ENCODE measurements around the gene DVL2. TPM values are rescaled to one million over a fixed set of nuclear protein-coding genes. Genes with fewer than 3 reads are reported as not detected.
"Not testable (repeated sequence)": the region's sequence is repeated elsewhere in the genome, so short reads cannot be mapped to it uniquely, and the experiment has no call there.

Gene DVL2
- total and polyA plus RNA-seq, 8 donors: 9.6 to 26.9 (median 16.0) TPM

GRCh38 chr17:7184091-7184488, 50.2 kb downstream of the DVL2 start:
- Histone ChIP-seq H3K27me3 (no peaks in the 10 kb centered on the region), H3K9me3 (no peaks in the 10 kb centered on the region), H3K4me3 (no peak overlapping the region), H3K27ac (peak overlapping the region in 1 of 4 donors; percentile 27), H3K4me1 (no peaks in the 10 kb centered on the region), H3K36me3 (no peaks in the 10 kb centered on the region)
- FAIRE-seq: no peak
- peak; percentile 73 to 91 (median 89) for ATAC-seq
- WGBS, 2 donors: 25 to 33% methylated on average over 14 of the region's 14 CpGs
- DNase-seq: peak; percentile 65 to 87 (median 76)
- intact Hi-C loops (cut with DNase I): no loop called here
- TF ChIP-seq CTCF (IDR thresholded peaks at IDR 0.05): no peak

- Histone ChIP-seq H3K27me3 (no peaks in the 10 kb centered on the region), H3K4me3 (no peak overlapping the region), H3K27ac (no peak overlapping the region), H3K4me1 (no peaks in the 10 kb centered on the region), H3K9me3 (no peaks in the 10 kb centered on the region), H3K36me3 (no peaks in the 10 kb centered on the region)
- no peak for TF ChIP-seq CTCF (IDR thresholded peaks at IDR 0.05)
- intact Hi-C loops (cut with DNase I): no loop called here
- peak; percentile 13 to 34 (median 28) for ATAC-seq
- WGBS, 2 donors: 77 to 78% methylated on average over 7 of the region's 7 CpGs
- no peak for DNase-seq
- no peak for FAIRE-seq
Measured at GRCh38 chr17:7183433-7184090, 50.8 kb downstream of the DVL2 start.

- H3K9me3 ChIP-seq; H3K36me3 ChIP-seq; ATAC-seq; H3K27ac ChIP-seq; DNase-seq; H3K27me3 ChIP-seq; FAIRE-seq; H3K4me3 ChIP-seq; intact Hi-C loops (cut with DNase I); H3K4me1 ChIP-seq: not testable (repeated sequence)
- WGBS, 2 donors: 85 to 93% methylated on average over 2 of the region's 2 CpGs
Measured at GRCh38 chr17:7182101-7182500, 52.2 kb downstream of the DVL2 start.

GRCh38 chr17:7179317-7180254, 54.7 kb downstream of the DVL2 start, which contains the start of gene ASGR1:
Gene ASGR1 (minus strand): TSS chr17:7179370. CDS start chr17:7178563, 807 bp downstream.
- H3K9me3 ChIP-seq: no peaks in the 10 kb centered on the region
- no peak within 1 kb of the TSS for H3K27ac ChIP-seq
- H3K27me3 ChIP-seq: no peaks in the 10 kb centered on the region
- no peaks in the 10 kb centered on the region for H3K36me3 ChIP-seq
- DNase-seq: peak in 2 of 6 donors; percentile 21 to 41
- 43 to 53% methylated on average over 20 of the region's 20 CpGs for WGBS, 2 donors
- no peak for TF ChIP-seq CTCF (IDR thresholded peaks at IDR 0.05)
- intact Hi-C loops (cut with DNase I): loop anchor here in 1 of 3 donors (10.0 kb wide), 1 partner anchor 125 kb away; no protein-coding TSS in a partner anchor
- peak within 1 kb of the TSS in 1 of 4 donors; percentile 30 for H3K4me3 ChIP-seq
- no peak for ATAC-seq
- FAIRE-seq: no peak
- H3K4me1 ChIP-seq: peaks cover 0 to 5% (median 0%) of the 10 kb centered on the region in 3 donors

GRCh38 chr17:7178973-7179316, 55.4 kb downstream of the DVL2 start:
- intact Hi-C loops (cut with DNase I): loop anchor here in 1 of 3 donors (10.0 kb wide), 1 partner anchor 124 kb away; no protein-coding TSS in a partner anchor
- no peak for FAIRE-seq
- no peaks in the 10 kb centered on the region for H3K27me3 ChIP-seq
- 70 to 78% methylated on average over 11 of the region's 11 CpGs for WGBS, 2 donors
- no peak overlapping the region for H3K4me3 ChIP-seq
- H3K36me3 ChIP-seq: no peaks in the 10 kb centered on the region
- peaks cover 0 to 5% (median 0%) of the 10 kb centered on the region in 3 donors for H3K4me1 ChIP-seq
- peak in 1 of 6 donors; percentile 14 for DNase-seq
- ATAC-seq: no peak
- no peak for TF ChIP-seq CTCF (IDR thresholded peaks at IDR 0.05)
- H3K9me3 ChIP-seq: no peaks in the 10 kb centered on the region
- no peak overlapping the region for H3K27ac ChIP-seq

Measured in pancreas (tissue), 10 donors.